ENCODE results near the gene COL26A1. TPM values are rescaled to one million over a fixed set of nuclear protein-coding genes. Genes with fewer than 3 reads are reported as not detected.

The COL26A1 gene
- total RNA-seq, 1 experiment from 2014 or later: 0.43 TPM

- Histone ChIP-seq H3K27ac (ENCODE audit: low read depth, low read length, poor library complexity, severe bottlenecking) (no peak overlapping the region), H3K27me3 (replicated peaks; ENCODE audit: insufficient read depth, low read depth, low read length, poor library complexity) (no peaks in the 10 kb centered on the region), H3K36me3 (ENCODE audit: insufficient read depth, low read length, poor library complexity, severe bottlenecking) (no peaks in the 10 kb centered on the region), H3K4me3 (ENCODE audit: low read depth, low read length, poor library complexity, severe bottlenecking) (no peak overlapping the region), H3K9me3 (ENCODE audit: low read depth, low read length, poor library complexity, severe bottlenecking) (no peaks in the 10 kb centered on the region), H3K4me1 (ENCODE audit: insufficient read depth, low read length, poor library complexity, severe bottlenecking) (peaks cover 15% of the 10 kb centered on the region)
- no peak for DNase-seq (ENCODE audit: low spot score)
- TF ChIP-seq CTCF (conservative IDR thresholded peaks at IDR 0.05; ENCODE audit: low read depth, low read length) (no peak), EZH2 (IDR thresholded peaks at IDR 0.05; ENCODE audit: borderline replicate concordance, low read depth, low read length, poor library complexity, severe bottlenecking) (no peak)
- intact Hi-C loops (cut with micrococcal nuclease; ENCODE audit: unreplicated experiment): no loop called here
- POLR2A ChIA-PET (ENCODE audit: low non-redundant PET): no interaction called here
- no TSS peak for BruUV-seq (replicated peaks)
- CTCF ChIA-PET: no interaction called here
These were observed 36.0 kb downstream of the COL26A1 start for GRCh38 chr7:101398396-101399289.

GRCh38 chr7:101399759-101400158 is 37.1 kb downstream of the COL26A1 start:
- no peaks in the 10 kb centered on the region for H3K36me3 ChIP-seq (ENCODE audit: insufficient read depth, low read length, poor library complexity, severe bottlenecking)
- DNase-seq (ENCODE audit: low spot score): no peak
- ChIA-PET POLR2A (ENCODE audit: low non-redundant PET) (no interaction called here), CTCF (no interaction called here)
- H3K4me1 ChIP-seq (ENCODE audit: insufficient read depth, low read length, poor library complexity, severe bottlenecking): peaks cover 15% of the 10 kb centered on the region
- no peak overlapping the region for H3K27ac ChIP-seq (ENCODE audit: low read depth, low read length, poor library complexity, severe bottlenecking)
- no peaks in the 10 kb centered on the region for H3K9me3 ChIP-seq (ENCODE audit: low read depth, low read length, poor library complexity, severe bottlenecking)
- TF ChIP-seq CTCF (conservative IDR thresholded peaks at IDR 0.05; ENCODE audit: low read depth, low read length) (no peak), EZH2 (IDR thresholded peaks at IDR 0.05; ENCODE audit: borderline replicate concordance, low read depth, low read length, poor library complexity, severe bottlenecking) (no peak)
- H3K4me3 ChIP-seq (ENCODE audit: low read depth, low read length, poor library complexity, severe bottlenecking): no peak overlapping the region
- intact Hi-C loops (cut with micrococcal nuclease; ENCODE audit: unreplicated experiment): no loop called here
- H3K27me3 ChIP-seq (replicated peaks; ENCODE audit: insufficient read depth, low read depth, low read length, poor library complexity): no peaks in the 10 kb centered on the region
- BruUV-seq (replicated peaks): no TSS peak

DNA sequence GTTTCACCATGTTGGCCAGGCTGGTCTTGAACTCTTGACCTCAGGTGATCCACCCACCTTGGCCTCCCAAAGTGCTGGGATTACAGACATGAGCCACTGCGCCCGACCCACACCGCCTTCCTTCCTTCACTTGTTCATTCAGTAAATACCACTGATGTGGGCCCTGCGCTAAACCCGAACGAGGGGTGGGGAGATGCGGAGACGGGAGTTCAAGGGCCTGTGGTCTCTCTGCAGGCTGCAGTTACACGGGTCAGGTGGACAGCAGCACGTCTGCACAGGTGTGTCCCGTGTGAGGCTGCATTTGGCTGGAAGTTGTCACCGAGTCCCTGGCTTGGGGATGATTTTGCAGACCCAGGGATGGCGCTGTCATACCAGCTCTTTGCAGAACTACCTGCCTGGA is 38.1 kb downstream of the COL26A1 start:
- ChIA-PET CTCF (no interaction called here), POLR2A (ENCODE audit: low non-redundant PET) (no interaction called here)
- Histone ChIP-seq H3K4me3 (ENCODE audit: low read depth, low read length, poor library complexity, severe bottlenecking) (no peak overlapping the region), H3K36me3 (ENCODE audit: insufficient read depth, low read length, poor library complexity, severe bottlenecking) (no peaks in the 10 kb centered on the region), H3K9me3 (ENCODE audit: low read depth, low read length, poor library complexity, severe bottlenecking) (no peaks in the 10 kb centered on the region), H3K4me1 (ENCODE audit: insufficient read depth, low read length, poor library complexity, severe bottlenecking) (peaks cover 15% of the 10 kb centered on the region), H3K27ac (ENCODE audit: low read depth, low read length, poor library complexity, severe bottlenecking) (no peak overlapping the region), H3K27me3 (replicated peaks; ENCODE audit: insufficient read depth, low read depth, low read length, poor library complexity) (no peaks in the 10 kb centered on the region)
- TF ChIP-seq EZH2 (IDR thresholded peaks at IDR 0.05; ENCODE audit: borderline replicate concordance, low read depth, low read length, poor library complexity, severe bottlenecking) (no peak), CTCF (conservative IDR thresholded peaks at IDR 0.05; ENCODE audit: low read depth, low read length) (no peak)
- intact Hi-C loops (cut with micrococcal nuclease; ENCODE audit: unreplicated experiment): no loop called here
- DNase-seq (ENCODE audit: low spot score): no peak
- BruUV-seq (replicated peaks): no TSS peak

Measured in A673 (cell line).